ENCODE measurements around the gene C12orf43.

C12orf43 gene

DNA sequence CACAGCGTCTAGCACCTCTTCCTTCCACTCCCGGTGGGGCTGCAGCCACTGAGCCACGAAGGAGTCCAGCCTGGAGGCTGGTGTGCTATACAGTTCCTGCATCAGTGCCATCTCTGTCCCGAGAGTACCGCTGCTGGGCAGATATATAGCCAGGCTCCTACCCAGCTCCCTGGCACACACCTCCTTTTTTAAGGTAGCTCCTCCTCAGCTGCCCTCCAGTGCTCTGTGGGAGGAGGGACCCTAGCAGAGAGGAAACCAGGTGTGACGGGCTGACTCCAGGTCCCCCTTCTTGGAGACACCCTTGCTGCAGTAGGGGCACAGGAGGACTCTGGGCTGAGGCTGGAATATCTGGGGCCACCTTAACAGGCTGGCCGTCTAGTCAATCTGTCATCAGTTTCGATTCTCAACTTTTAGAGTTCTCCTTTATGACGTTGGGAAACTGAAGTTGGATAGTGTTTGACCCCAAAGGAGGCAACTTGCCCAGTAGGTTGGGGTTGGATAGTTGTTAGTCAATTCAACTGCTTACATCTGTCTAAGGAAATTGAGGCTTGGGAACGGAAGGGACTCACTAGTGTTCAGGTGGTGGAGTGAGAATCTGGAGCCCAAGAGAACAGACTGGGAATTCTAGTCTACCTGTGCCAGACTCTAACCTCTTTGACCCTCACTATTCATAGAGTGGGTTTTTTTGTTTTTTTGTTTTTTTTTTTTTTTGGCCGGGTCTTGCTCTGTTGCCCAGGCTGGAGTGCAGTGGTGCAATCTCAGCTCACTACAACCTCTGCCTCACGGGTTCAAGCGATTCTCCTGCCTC is 22.8 kb upstream of the C12orf43 start, which contains the start of gene OASL:
OASL (minus strand) TSS at position 386 of the 808 bp plus-strand sequence; CDS start at position 111, 275 bp downstream.
- Mint-ChIP-seq H3K27me3 (no peaks in the 10 kb centered on the region), H3K4me1 (ENCODE audit: low read depth) (peaks cover 50% of the 10 kb centered on the region), H3K4me3 (peak within 1 kb of the TSS; percentile 95), H3K36me3 (no peaks in the 10 kb centered on the region), H3K9me3 (ENCODE audit: low read depth) (no peaks in the 10 kb centered on the region), H3K27ac (peak within 1 kb of the TSS; percentile 92)

DNA sequence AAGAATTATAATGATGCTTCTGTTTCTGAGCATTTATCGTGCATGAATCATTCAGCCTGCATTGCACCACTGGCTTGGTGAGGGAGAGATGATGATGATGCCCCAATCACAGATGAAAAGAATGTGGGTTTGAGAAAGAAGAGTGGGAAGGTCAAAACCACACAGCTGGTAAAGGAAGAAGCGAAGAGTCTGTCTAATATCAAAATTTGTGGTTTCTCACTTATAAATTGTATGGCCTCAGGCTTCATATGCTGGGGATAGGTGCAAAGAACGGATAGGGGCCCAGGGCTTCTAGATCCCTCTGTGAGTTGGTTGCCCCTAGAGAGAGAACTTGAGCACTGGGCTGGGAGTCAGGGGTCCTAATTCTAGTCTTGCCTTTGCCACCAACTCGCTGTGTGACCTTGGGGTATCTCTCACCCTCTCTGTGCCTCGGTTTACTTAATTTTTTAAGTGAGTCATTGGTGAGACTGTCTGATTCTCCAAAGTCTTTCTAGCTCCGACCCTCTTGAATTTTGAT is 20.6 kb upstream of the C12orf43 start:
- Mint-ChIP-seq H3K4me1 (ENCODE audit: low read depth) (peaks cover 65% of the 10 kb centered on the region), H3K27me3 (no peaks in the 10 kb centered on the region), H3K27ac (peak overlapping the region; percentile 59), H3K9me3 (ENCODE audit: low read depth) (no peaks in the 10 kb centered on the region), H3K36me3 (no peaks in the 10 kb centered on the region), H3K4me3 (peak overlapping the region; percentile 95)

DNA sequence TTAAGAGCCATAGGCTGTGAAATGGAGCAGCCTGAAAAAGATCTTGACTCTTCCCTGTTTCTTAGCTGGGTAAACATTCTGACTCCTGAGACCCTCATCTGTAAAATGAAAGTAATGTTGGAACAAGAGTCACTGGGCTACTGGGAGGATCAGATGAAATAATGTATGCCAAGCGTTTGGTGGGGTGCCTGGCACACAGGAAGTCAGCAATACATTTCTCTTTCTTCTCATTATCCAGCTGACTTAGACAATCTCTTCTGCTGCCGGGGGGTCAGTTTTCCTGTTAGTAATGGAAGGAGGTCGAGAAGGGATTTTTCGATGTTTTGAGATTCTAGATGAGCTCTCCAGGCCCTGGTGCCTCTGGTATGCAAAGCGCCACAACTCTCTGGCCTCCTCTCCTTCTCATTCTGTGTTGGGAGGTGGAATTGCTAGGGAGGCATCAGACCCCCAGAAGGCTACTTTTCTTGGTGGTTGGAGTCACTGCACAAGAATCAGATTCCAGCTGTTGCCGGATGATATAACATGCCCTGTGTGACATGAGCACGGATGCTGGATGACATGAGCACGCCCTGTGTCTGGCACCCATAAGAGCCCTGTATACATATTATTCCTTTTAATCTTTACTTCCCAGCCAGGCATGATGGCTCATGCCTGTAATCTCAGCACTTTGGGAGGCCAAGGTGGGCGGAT is 18.5 kb upstream of the C12orf43 start:
- no peaks in the 10 kb centered on the region for H3K27me3 Mint-ChIP-seq
- H3K4me3 Mint-ChIP-seq = peak overlapping the region; percentile 70
- H3K27ac Mint-ChIP-seq = peak overlapping the region; percentile 76
- H3K4me1 Mint-ChIP-seq (ENCODE audit: low read depth) = peaks cover 63% of the 10 kb centered on the region
- no peaks in the 10 kb centered on the region for H3K36me3 Mint-ChIP-seq
- H3K9me3 Mint-ChIP-seq (ENCODE audit: low read depth) = no peaks in the 10 kb centered on the region

DNA sequence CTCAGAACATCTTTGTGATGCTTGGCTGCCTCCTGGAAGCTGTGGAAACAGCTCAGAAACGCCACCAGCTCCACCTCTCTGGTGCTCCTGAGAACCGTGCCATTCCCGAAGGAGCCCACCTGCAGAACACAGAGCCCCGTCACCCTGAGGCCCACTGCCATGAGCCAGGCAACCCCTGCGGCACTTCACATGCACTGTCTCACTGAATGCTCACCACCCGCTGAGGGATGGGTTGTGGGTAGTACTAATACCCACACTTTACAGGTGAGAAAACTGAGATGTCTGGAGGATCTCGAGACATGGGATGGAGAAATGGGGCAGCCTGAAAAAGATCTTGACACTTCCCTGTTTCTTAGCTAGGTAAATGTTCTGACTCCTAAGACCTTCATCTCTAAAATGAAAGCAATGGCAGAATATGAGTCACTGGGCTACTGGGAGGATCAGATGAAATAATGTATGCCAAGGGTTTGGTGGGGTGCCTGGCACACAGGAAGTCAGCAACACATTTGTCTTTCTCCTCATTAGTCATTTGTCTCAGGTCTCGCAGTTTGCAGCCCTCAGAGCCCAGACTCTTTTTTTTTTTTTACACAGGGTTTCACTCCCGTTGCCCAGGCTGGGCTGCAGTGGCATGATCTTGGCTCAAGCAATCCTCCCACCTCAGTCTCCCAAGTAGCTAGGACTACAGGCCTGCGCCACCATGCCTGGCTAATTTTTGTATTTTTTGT is 17.5 kb upstream of the C12orf43 start:
- Mint-ChIP-seq H3K27ac (peak overlapping the region; percentile 86), H3K4me3 (peak overlapping the region; percentile 70), H3K36me3 (no peaks in the 10 kb centered on the region)

DNA sequence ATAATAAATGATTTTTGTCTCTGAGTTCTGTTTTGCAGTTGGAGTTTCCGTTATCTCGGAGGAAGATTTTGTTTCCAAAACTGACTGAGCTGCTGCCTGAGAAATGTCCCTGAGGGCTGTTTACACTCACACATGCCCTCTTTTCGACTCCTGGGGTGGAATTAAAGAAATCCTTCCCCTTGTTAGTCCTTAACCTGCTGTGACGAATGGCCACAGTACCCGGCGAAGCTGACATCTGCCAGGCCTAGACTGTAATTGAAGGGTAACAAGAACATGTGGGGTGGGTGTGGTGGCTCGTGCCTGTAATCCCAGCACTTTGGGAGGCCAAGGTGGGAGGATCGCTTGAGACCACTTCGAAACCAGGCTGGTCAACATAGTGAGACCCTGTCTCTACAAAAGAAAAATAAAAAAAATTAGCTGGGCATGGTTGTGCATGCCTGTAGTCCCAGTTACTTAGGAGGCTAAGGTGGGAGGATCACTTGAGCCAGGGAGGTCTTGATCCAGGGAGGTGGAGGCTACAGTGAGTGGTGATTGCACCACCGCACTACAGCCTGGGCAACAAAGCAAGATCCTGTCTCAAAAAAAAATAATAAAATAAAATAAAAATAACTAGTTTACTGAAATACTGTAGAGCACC is 14.4 kb upstream of the C12orf43 start:
- Mint-ChIP-seq H3K27me3 (no peaks in the 10 kb centered on the region), H3K4me3 (no peak overlapping the region), H3K36me3 (peaks cover 9% of the 10 kb centered on the region), H3K9me3 (ENCODE audit: low read depth) (no peaks in the 10 kb centered on the region), H3K4me1 (ENCODE audit: low read depth) (peaks cover 31% of the 10 kb centered on the region), H3K27ac (no peak overlapping the region)

More for the DNA sequence above, 17.5 kb upstream of the C12orf43 start:
- H3K9me3 Mint-ChIP-seq (ENCODE audit: low read depth) = no peaks in the 10 kb centered on the region
- H3K4me1 Mint-ChIP-seq (ENCODE audit: low read depth) = peaks cover 55% of the 10 kb centered on the region
- H3K27me3 Mint-ChIP-seq = no peaks in the 10 kb centered on the region

DNA sequence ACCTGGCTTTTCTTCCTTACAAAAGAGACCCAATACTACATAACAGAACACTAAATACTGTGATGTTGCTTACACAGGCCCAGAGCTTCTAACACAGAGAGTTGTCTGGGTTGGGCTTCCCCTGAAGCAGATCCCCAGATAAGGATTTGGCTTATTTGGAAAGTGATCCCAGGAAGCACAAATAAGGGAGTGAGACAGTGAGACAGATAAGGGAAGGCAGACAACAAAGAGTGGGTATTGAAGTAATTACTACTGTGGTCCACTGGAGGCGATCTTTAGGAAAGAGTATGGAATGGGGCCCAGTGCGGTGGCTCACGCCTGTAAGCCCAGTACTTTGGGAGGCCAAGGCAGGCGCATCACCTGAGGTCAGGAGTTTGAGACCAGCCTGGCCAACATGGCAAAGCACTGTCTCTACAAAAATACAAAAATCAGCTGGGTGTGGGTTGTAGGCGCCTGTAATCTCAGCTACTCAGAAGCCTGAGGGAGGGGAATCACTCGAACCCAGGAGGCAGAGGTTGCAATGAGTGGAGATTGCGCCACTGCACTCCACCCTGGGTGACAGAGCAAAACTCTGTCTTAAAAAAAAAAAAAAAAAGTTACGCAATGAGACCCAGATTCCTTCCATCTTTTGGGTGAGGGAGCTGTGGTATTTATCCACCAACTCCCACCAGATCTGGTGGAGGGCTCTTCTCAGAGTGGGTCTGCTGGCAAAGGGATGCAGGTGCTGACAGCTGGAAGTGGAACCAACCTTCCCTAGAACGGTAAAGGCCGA is 10.2 kb upstream of the C12orf43 start:
- Mint-ChIP-seq H3K27ac (no peak overlapping the region), H3K36me3 (peaks cover 13% of the 10 kb centered on the region)

DNA sequence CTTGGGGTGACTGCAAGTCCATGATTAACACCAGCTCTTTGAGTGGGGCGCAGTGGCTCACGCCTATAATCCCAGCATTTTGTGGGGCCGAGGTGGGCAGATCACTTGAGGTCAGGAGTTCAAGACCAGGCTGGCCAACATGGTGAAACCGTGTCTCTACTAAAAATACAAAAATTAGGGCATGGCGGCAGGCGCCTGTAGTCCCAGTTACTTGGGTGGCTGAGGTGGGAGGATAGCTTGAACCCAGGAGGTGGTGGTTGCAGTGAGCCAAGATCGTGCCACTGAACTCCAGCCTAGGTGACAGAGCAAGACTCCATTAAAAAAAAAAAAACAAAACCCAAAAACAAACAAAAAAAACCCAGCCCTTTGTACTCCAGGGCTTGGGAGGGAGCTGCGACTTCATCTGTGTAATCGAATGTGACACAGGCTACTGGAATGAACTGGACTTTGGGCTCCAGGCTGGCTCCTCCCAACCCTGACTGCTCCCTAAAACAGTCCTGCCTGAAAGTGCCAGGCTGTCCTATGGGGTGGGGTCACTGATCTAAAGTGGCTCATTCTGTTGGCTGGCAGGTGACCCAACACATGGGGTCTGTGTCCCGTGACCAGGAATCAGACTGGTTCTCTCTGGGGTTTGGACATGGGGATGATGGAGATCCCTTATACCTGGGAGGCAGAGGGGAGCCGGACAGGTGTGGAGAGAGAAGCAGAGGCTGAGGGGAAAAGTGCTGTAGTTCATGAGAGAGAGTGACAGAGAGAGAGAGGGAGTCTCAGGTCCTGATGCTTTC is 9.3 kb upstream of the C12orf43 start:
- Mint-ChIP-seq H3K36me3 (peaks cover 13% of the 10 kb centered on the region), H3K27me3 (no peaks in the 10 kb centered on the region), H3K4me1 (ENCODE audit: low read depth) (no peaks in the 10 kb centered on the region), H3K27ac (no peak overlapping the region), H3K4me3 (no peak overlapping the region), H3K9me3 (ENCODE audit: low read depth) (no peaks in the 10 kb centered on the region)

More for the DNA sequence above, 10.2 kb upstream of the C12orf43 start:
- no peaks in the 10 kb centered on the region for H3K9me3 Mint-ChIP-seq (ENCODE audit: low read depth)
- H3K4me1 Mint-ChIP-seq (ENCODE audit: low read depth) = no peaks in the 10 kb centered on the region
- H3K4me3 Mint-ChIP-seq = no peak overlapping the region
- no peaks in the 10 kb centered on the region for H3K27me3 Mint-ChIP-seq

DNA sequence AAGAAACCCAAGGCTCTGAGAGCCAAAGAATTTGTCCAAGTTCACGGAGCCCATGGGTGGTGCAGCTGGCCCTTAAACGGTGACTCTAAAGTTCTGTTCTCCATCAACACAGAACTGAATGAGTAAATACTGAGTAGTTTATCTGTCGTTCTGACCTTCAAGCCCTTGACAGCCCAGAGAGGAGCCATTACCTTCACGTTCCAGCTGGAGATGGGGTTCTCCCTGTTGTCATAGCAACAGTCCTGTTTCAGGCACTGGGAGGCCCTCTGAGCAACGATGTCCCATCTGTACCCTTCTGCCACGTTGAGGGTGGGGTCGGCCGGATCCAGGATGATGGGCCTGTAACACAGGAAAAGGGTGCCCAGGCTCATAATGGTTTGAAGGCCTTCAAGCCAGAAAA is 7.5 kb upstream of the C12orf43 start:
- no peak overlapping the region for H3K27ac Mint-ChIP-seq
- H3K27me3 Mint-ChIP-seq = no peaks in the 10 kb centered on the region
- peaks cover 13% of the 10 kb centered on the region for H3K36me3 Mint-ChIP-seq
- H3K9me3 Mint-ChIP-seq (ENCODE audit: low read depth) = no peaks in the 10 kb centered on the region
- H3K4me1 Mint-ChIP-seq (ENCODE audit: low read depth) = no peaks in the 10 kb centered on the region
- no peak overlapping the region for H3K4me3 Mint-ChIP-seq

DNA sequence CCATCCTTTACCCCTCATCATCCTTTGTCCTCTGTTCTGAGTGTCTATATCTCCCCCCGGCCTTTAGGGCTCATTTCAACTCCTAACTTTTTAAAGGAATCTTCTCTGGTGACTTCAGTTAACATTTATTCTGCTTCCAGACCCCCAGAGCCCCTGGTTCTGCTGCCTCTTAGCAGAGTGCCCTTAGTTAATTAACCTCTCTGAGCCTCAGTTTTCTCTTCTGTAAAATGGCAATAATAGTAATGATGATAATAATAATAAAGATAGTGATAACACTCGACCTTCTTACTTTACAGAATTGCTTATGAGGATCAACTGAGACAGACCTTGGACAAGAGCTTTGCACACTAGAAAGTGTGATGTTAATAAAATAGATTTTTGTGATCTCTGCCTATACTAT is 6.4 kb upstream of the C12orf43 start:
- Mint-ChIP-seq H3K4me3 (no peak overlapping the region), H3K27me3 (no peaks in the 10 kb centered on the region), H3K4me1 (ENCODE audit: low read depth) (no peaks in the 10 kb centered on the region), H3K9me3 (ENCODE audit: low read depth) (no peaks in the 10 kb centered on the region), H3K36me3 (peaks cover 9% of the 10 kb centered on the region), H3K27ac (no peak overlapping the region)

DNA sequence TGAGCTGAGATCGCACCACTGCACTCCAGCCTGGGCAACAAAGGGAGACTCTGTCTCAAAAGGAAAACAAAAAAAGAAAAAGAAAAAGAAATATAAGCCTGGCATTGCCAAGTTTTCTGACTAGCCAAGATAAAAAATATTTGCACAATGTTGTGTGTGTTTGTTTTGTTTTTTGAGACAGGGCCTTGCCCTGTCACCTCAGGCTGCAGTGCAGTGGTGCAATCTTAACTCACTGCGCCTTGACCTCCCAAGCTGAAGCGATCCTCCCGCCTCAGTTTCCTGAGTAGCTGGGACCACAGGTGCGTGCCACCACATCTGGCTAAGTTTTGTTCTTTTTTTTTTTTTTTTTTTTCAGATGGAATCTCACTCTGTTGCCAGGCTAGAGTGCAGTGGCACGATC is 5.5 kb upstream of the C12orf43 start:
- Mint-ChIP-seq H3K27ac (no peak overlapping the region), H3K9me3 (ENCODE audit: low read depth) (no peaks in the 10 kb centered on the region), H3K4me3 (no peak overlapping the region), H3K36me3 (peaks cover 6% of the 10 kb centered on the region), H3K4me1 (ENCODE audit: low read depth) (no peaks in the 10 kb centered on the region), H3K27me3 (no peaks in the 10 kb centered on the region)

DNA sequence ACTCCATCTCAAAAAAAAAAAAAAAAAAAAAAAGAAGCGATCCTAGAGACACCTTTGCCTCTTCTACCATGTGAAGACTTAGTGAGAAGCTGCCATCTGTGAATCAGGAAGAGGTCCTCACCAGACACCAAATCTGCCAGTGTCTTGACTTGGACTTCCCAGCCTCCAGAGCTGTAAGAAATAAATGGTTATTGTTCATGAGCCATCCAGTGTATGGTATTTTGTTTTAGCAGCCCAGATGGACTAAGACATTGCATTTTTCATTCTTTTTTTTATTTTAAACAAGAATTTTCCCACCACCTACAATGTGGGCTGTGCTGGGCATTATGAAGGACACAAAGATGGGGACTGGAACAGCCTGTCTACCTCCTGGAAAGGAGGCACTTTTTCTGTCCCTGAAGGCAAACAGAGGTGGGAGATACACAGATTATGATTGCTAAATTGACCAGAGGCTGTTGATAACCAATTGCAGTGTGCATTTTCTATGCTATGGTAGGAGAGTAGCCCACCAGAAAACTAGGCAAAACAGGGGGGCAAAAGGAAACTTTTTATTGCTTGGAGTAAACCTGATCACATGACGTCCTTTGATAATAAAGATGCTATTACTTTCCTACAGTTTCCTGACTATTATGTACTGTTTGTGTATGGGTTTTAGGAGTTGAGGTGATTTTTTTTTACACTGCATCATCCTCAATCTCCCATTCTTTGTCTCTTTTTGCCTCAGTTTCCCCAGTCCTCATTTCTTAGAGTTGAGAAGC is 2.8 kb upstream of the C12orf43 start:
- H3K36me3 Mint-ChIP-seq = peaks cover 4% of the 10 kb centered on the region
- peaks cover 17% of the 10 kb centered on the region for H3K4me1 Mint-ChIP-seq (ENCODE audit: low read depth)

DNA sequence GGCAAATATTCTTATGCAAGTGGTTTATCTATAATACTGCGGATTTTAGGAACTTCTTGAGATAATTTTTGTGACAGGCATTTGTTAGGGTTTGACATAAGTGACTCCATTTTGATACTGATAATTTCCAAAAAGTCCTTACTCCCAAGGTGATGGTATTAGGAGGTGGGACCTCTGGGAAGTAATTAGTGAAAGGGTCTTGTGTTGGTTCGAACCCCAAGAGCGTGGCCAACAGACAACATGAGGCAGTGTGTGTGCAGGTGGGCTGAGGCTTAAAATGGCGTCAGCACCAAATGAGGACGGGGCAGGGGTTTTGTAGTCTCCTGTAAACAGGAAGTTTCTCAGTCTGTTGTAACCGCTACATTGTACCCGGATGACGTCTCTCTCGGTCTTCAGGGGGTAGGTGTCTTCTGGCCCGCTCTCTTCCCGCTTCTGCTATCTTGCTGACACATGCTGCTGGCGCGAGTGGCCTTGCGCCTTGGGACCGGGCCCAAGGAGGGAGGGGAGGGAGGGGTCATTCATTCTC is 1.7 kb upstream of the C12orf43 start:
- Mint-ChIP-seq H3K27me3 (no peaks in the 10 kb centered on the region), H3K27ac (no peak overlapping the region), H3K4me1 (ENCODE audit: low read depth) (peaks cover 20% of the 10 kb centered on the region), H3K9me3 (ENCODE audit: low read depth) (no peaks in the 10 kb centered on the region), H3K4me3 (no peak overlapping the region), H3K36me3 (peaks cover 5% of the 10 kb centered on the region)

More for the DNA sequence above, 2.8 kb upstream of the C12orf43 start:
- Mint-ChIP-seq H3K27ac (no peak overlapping the region), H3K9me3 (ENCODE audit: low read depth) (no peaks in the 10 kb centered on the region), H3K27me3 (no peaks in the 10 kb centered on the region), H3K4me3 (no peak overlapping the region)
